Measurements from ENCODE around the gene RAB13. TPM values are rescaled to one million over a fixed set of nuclear protein-coding genes. Genes with fewer than 3 reads are reported as not detected.

Gene RAB13
- total and polyA plus RNA-seq, 2 of the 4 experiments (the other 2 are of a cell fraction) = 42.3 to 249 TPM

DNA sequence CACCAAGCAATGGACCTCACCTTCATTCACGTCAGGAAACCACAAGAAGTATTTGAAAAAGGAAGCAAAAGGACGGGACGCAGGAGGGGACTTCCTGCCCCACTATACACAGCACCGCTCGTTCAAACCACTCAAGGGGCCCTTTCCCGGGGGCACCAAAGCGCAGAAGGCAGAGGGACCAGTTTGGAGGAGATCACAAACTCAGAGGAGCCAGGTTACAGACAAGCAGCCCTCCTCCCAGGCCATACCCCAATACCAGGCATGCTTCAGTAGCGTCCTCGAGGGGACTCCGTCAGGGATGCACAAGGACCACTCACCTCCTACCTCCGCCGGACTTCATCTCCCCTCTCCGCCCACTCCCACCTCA is 28.4 kb downstream of the RAB13 start:
- H3K23ac ChIP-seq (ENCODE audit: low read depth, low read length) = peak overlapping the region; percentile 97
- DNase-seq = no peak
- H2BK120ac ChIP-seq (ENCODE audit: low read depth, low read length) = no peak overlapping the region
- no peak overlapping the region for H2BK20ac ChIP-seq (ENCODE audit: low read depth, low read length)
- peak overlapping the region; percentile 71 for H2BK5ac ChIP-seq (ENCODE audit: low read depth, low read length, poor library complexity, severe bottlenecking)
- peak overlapping the region; percentile 44; the same call in 1 of the 2 replicates for H4K91ac ChIP-seq (ENCODE audit: insufficient read depth, low read depth, low read length)
- H4K5ac ChIP-seq (ENCODE audit: low read depth, low read length) = peak overlapping the region; percentile 38; the same call in 1 of the 2 replicates
- H3K4me2 ChIP-seq (ENCODE audit: low read depth, low read length) = peak overlapping the region; percentile 100
- peak overlapping the region; percentile 85 for H3K4ac ChIP-seq (ENCODE audit: low read depth, low read length)
- H2BK15ac ChIP-seq (ENCODE audit: low read depth, low read length) = no peak overlapping the region
- H3K4me3 ChIP-seq (ENCODE audit: insufficient read depth, low read depth, low read length) = peak overlapping the region; percentile 78
- BruUV-seq (replicated peaks) = no TSS peak
- H3K9me1 ChIP-seq (ENCODE audit: insufficient read depth, low read length) = peaks cover 27% of the 10 kb centered on the region
- in situ Hi-C loops (cut with MboI; ENCODE audit: low sequenced_read_pairs) (loop anchor here (25.0 kb wide), 1 partner anchor 420 kb away; the partner anchor contains the start of genes S100A3, S100A4, S100A5 and S100A6), dilution Hi-C loops (cut with HindIII; ENCODE audit: low sequenced_read_pairs, unreplicated experiment) (no loop called here), intact Hi-C loops (cut with micrococcal nuclease) (no loop called here)
- CTCF ChIA-PET = interaction anchor here (1.3 kb wide), 1 partner anchor 11 kb away, joined by 3 read pairs; the partner anchor contains the start of gene DENND4B
- H3K9ac ChIP-seq (ENCODE audit: low read depth, low read length) = peak overlapping the region; percentile 92
- H3K27ac ChIP-seq (ENCODE audit: insufficient read depth, low read length) = peak overlapping the region; percentile 92
- no peaks in the 10 kb centered on the region for H3K27me3 ChIP-seq (ENCODE audit: control insufficient read depth, insufficient read depth, low read length)
- H3K4me1 ChIP-seq (ENCODE audit: control insufficient read depth, insufficient read depth, low read length) = peaks cover 16% of the 10 kb centered on the region
- POLR2A ChIA-PET (ENCODE audit: unreplicated experiment) = interaction anchor here (0.6 to 1.0 kb wide), 3 partner anchors 11 to 33 kb away, joined by 3 to 4 read pairs (median 3); partner anchors contain the start of gene DENND4B
- H3K14ac ChIP-seq (replicated peaks; ENCODE audit: low read depth, low read length) = peak overlapping the region; percentile 98
- peaks cover 28% of the 10 kb centered on the region for H3K36me3 ChIP-seq (ENCODE audit: control insufficient read depth, insufficient read depth, low read length)
- peak overlapping the region; percentile 19 to 67 for H4K8ac ChIP-seq (ENCODE audit: low read depth in 2 of 2, low read length in 2 of 2)
- H3K18ac ChIP-seq (ENCODE audit: low read depth, low read length) = 0 out of 2 replicates have a peak overlapping the region, but pooled peaks have one; percentile 15
- 3% methylated on average over 5 of the region's 13 CpGs; no CpG with 5 or more reads in 1 of the 2 experiments for WGBS, 2 experiments (ENCODE audit: extremely low coverage in 2 of 2, insufficient read length in 1 of 2)
- peak; percentile 6 for ATAC-seq (ENCODE audit: low read depth)
- H2AK9ac ChIP-seq (replicated peaks; ENCODE audit: low read depth, low read length, poor library complexity) = peak overlapping the region; percentile 32
- peak overlapping the region; percentile 86 for H2AFZ ChIP-seq (replicated peaks; ENCODE audit: low read length, poor library complexity)
- H3K79me1 ChIP-seq (ENCODE audit: low read depth in 1 of 2, low read length in 2 of 2) = peaks cover 22 to 77% of the 10 kb centered on the region in 2 experiments
- H3K9me3 ChIP-seq (ENCODE audit: control insufficient read depth, insufficient read depth, low read length) = no peaks in the 10 kb centered on the region
- TF ChIP-seq MAFK (IDR thresholded peaks at IDR 0.05; ENCODE audit: low read depth, low read length) = no peak
- TF ChIP-seq SMC3 (IDR thresholded peaks at IDR 0.05; ENCODE audit: low read depth, low read length) = no peak
- no peak for TF ChIP-seq CHD1 (IDR thresholded peaks at IDR 0.05; ENCODE audit: low read depth, low read length)
- TF ChIP-seq, protein P1, sequence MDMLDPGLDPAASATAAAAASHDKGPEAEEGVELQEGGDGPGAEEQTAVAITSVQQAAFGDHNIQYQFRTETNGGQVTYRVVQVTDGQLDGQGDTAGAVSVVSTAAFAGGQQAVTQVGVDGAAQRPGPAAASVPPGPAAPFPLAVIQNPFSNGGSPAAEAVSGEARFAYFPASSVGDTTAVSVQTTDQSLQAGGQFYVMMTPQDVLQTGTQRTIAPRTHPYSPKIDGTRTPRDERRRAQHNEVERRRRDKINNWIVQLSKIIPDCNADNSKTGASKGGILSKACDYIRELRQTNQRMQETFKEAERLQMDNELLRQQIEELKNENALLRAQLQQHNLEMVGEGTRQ (IDR thresholded peaks at IDR 0.05; ENCODE audit: low read depth, low read length) = no peak
- TF ChIP-seq, protein P2, sequence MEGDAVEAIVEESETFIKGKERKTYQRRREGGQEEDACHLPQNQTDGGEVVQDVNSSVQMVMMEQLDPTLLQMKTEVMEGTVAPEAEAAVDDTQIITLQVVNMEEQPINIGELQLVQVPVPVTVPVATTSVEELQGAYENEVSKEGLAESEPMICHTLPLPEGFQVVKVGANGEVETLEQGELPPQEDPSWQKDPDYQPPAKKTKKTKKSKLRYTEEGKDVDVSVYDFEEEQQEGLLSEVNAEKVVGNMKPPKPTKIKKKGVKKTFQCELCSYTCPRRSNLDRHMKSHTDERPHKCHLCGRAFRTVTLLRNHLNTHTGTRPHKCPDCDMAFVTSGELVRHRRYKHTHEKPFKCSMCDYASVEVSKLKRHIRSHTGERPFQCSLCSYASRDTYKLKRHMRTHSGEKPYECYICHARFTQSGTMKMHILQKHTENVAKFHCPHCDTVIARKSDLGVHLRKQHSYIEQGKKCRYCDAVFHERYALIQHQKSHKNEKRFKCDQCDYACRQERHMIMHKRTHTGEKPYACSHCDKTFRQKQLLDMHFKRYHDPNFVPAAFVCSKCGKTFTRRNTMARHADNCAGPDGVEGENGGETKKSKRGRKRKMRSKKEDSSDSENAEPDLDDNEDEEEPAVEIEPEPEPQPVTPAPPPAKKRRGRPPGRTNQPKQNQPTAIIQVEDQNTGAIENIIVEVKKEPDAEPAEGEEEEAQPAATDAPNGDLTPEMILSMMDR (conservative IDR thresholded peaks at IDR 0.05; ENCODE audit: low read depth, low read length) = no peak
- TF ChIP-seq MXI1 (IDR thresholded peaks at IDR 0.05; ENCODE audit: borderline replicate concordance, low read depth, low read length) = no peak
- H3K56ac ChIP-seq (ENCODE audit: extremely low read depth, insufficient read depth, low read length) = peak overlapping the region; percentile 61
- H2AK5ac ChIP-seq (ENCODE audit: low read depth, low read length) = peak overlapping the region; percentile 92
- peaks cover 42% of the 10 kb centered on the region for H4K20me1 ChIP-seq (ENCODE audit: insufficient read depth, low read length)
